ENCODE measurements around the gene PEAK3.

Gene PEAK3

GRCh38 chr19:2247433-2248101 is 34.4 kb downstream of the PEAK3 start:
- TF ChIP-seq, protein P1, sequence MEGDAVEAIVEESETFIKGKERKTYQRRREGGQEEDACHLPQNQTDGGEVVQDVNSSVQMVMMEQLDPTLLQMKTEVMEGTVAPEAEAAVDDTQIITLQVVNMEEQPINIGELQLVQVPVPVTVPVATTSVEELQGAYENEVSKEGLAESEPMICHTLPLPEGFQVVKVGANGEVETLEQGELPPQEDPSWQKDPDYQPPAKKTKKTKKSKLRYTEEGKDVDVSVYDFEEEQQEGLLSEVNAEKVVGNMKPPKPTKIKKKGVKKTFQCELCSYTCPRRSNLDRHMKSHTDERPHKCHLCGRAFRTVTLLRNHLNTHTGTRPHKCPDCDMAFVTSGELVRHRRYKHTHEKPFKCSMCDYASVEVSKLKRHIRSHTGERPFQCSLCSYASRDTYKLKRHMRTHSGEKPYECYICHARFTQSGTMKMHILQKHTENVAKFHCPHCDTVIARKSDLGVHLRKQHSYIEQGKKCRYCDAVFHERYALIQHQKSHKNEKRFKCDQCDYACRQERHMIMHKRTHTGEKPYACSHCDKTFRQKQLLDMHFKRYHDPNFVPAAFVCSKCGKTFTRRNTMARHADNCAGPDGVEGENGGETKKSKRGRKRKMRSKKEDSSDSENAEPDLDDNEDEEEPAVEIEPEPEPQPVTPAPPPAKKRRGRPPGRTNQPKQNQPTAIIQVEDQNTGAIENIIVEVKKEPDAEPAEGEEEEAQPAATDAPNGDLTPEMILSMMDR (IDR thresholded peaks at IDR 0.05; ENCODE audit: insufficient read depth, missing control alignments) = no peak
- DNase-seq (ENCODE audit: insufficient read length, low spot score) = no peak
- no peak for FAIRE-seq

- TF ChIP-seq, protein P1 (IDR thresholded peaks at IDR 0.05; ENCODE audit: insufficient read depth, missing control alignments) = no peak
- DNase-seq (ENCODE audit: insufficient read length, low spot score) (no peak), FAIRE-seq (no peak)
Observed at GRCh38 chr19:2246801-2247361, 35.1 kb downstream of the PEAK3 start.

- DNase-seq (ENCODE audit: insufficient read length, low spot score) (no peak), FAIRE-seq (no peak)
- TF ChIP-seq, protein P1 (IDR thresholded peaks at IDR 0.05; ENCODE audit: insufficient read depth, missing control alignments) = no peak
Observed at GRCh38 chr19:2246014-2246620, 35.9 kb downstream of the PEAK3 start.

GRCh38 chr19:2245273-2245672 is 36.7 kb downstream of the PEAK3 start:
- DNase-seq (ENCODE audit: insufficient read length, low spot score) = no peak
- FAIRE-seq = no peak
- TF ChIP-seq, protein P1 (IDR thresholded peaks at IDR 0.05; ENCODE audit: insufficient read depth, missing control alignments) = no peak

DNA sequence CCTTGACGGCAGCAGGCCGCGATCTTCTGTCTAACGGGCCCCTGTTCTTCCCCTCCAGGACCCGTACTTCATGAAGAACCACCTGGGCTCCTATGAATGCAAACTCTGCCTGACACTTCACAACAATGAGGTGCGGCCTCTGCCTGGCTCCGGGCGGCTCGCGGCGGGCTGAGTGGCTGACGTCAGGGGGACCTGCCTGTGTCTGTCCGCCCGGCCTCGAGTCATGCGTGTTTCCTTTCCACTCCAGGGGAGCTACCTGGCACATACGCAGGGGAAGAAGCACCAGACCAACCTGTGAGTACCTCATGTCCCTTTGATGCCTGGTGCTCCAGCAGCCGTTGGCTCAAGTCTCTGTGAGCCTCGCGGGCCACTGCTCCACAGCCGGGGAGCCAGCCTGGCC is 37.5 kb downstream of the PEAK3 start:
- FAIRE-seq = no peak
- TF ChIP-seq, protein P1 (IDR thresholded peaks at IDR 0.05; ENCODE audit: insufficient read depth, missing control alignments) = no peak
- no peak for DNase-seq (ENCODE audit: insufficient read length, low spot score)

DNA sequence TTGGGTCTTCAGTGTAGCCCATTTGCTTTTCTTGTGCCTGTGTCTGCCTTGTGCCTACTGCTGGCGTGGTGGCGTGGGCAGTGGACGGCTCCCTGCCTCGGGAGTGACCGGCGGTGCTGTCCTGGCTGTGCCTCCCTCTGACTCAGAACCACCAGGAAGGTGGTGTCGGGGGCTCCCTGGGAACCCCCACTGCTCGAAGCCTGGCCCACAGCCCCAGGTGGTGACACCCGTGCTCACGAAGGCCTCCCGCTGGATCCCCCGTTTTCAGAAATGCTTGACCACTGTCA is 37.9 kb downstream of the PEAK3 start:
- DNase-seq (ENCODE audit: insufficient read length, low spot score) (no peak), FAIRE-seq (no peak)
- TF ChIP-seq, protein P1 (IDR thresholded peaks at IDR 0.05; ENCODE audit: insufficient read depth, missing control alignments) = no peak

Measured in D721Med (cell line).